Ishikawa (cell line): ENCODE measurements around the gene HHIP.

Source experiments
- CEBPB ChIP-seq: IDR thresholded peaks from 2 replicates; pipeline ENCODE4 v1.6.1; 2012
- CREB1 ChIP-seq: IDR thresholded peaks from 2 replicates; pipeline ENCODE4 v1.6.1; 2012; ENCODE audit warnings: low read depth
- EGR1 ChIP-seq: IDR thresholded peaks from 2 replicates; pipeline ENCODE4 v1.6.1; 2012
- EP300 ChIP-seq: IDR thresholded peaks from 2 replicates; pipeline ENCODE4 v1.6.1; 2012; ENCODE audit warnings: borderline replicate concordance
- FOXM1 ChIP-seq: IDR thresholded peaks from 2 replicates; pipeline ENCODE4 v1.6.1; 2012; ENCODE audit warnings: low read depth, borderline replicate concordance
- NFIC ChIP-seq: IDR thresholded peaks from 2 replicates; pipeline ENCODE4 v1.6.1; 2012
- RAD21 ChIP-seq: IDR thresholded peaks from 2 replicates; pipeline ENCODE4 v1.6.1; 2012; ENCODE audit warnings: low read depth
- TAF1 ChIP-seq: IDR thresholded peaks from 2 replicates; pipeline ENCODE4 v1.6.1; 2012; ENCODE audit warnings: low read depth, mild to moderate bottlenecking
- TCF12 ChIP-seq: IDR thresholded peaks from 2 replicates; pipeline ENCODE4 v1.6.1; 2012; ENCODE audit warnings: low read depth
- TEAD4 ChIP-seq: IDR thresholded peaks from 2 replicates; pipeline ENCODE4 v1.6.1; 2012
- YY1 ChIP-seq: IDR thresholded peaks from 2 replicates; pipeline ENCODE4 v1.6.1; 2012; ENCODE audit warnings: low read depth
- ZBTB7A ChIP-seq: IDR thresholded peaks from 2 replicates; pipeline ENCODE4 v1.6.1; 2012; ENCODE audit warnings: low read depth
- TF ChIP-seq, protein P1 (sequence below): IDR thresholded peaks from 2 replicates; pipeline ENCODE4 v1.6.1; 2012
- TF ChIP-seq, protein P2 (sequence below): IDR thresholded peaks from 2 replicates; pipeline ENCODE4 v1.6.1; 2012; ENCODE audit warnings: low read depth, mild to moderate bottlenecking
- TF ChIP-seq, protein P3 (sequence below): IDR thresholded peaks from 2 replicates; pipeline ENCODE4 v1.6.1; 2012

HHIP gene

DNA sequence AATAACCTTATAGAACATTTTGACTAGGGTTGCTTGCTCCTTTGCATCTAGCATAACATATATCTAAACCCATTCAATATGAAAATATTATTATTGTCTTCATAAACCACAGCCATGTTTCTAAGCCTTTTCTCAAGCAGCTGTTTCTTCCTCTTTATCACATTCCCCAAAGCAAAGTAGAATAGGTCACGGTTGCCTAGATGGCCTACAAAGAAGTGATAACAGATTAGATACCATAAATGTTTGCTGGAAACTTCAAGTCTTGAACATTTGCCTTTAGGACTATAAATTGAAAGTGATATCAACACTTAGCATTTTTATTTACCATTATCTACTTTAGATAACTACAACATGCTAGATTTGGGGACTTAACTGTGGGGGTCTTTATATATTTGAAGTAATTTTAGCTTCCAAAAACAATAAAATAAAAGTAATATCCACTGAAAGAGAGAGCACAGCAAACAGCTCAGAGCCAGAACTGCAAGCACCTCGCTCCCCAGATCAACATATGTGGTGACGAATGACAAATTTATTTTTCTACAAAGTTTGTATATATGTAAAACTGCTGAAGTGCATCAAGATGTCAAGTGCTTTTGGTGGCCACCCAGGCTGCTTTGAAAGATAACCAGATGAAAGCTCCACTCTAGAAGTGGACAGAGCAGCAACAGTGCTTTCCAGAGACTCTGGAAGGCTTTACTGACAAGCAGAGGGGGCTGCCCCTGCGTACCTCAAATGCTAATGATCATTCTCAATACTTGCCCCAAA is 8.0 kb downstream of the HHIP start:
- TF ChIP-seq, protein P1, sequence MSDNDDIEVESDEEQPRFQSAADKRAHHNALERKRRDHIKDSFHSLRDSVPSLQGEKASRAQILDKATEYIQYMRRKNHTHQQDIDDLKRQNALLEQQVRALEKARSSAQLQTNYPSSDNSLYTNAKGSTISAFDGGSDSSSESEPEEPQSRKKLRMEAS, result no peak
- TF ChIP-seq TCF12 (no peak), RAD21 (no peak), TAF1 (no peak), YY1 (no peak)
- TF ChIP-seq, protein P2, sequence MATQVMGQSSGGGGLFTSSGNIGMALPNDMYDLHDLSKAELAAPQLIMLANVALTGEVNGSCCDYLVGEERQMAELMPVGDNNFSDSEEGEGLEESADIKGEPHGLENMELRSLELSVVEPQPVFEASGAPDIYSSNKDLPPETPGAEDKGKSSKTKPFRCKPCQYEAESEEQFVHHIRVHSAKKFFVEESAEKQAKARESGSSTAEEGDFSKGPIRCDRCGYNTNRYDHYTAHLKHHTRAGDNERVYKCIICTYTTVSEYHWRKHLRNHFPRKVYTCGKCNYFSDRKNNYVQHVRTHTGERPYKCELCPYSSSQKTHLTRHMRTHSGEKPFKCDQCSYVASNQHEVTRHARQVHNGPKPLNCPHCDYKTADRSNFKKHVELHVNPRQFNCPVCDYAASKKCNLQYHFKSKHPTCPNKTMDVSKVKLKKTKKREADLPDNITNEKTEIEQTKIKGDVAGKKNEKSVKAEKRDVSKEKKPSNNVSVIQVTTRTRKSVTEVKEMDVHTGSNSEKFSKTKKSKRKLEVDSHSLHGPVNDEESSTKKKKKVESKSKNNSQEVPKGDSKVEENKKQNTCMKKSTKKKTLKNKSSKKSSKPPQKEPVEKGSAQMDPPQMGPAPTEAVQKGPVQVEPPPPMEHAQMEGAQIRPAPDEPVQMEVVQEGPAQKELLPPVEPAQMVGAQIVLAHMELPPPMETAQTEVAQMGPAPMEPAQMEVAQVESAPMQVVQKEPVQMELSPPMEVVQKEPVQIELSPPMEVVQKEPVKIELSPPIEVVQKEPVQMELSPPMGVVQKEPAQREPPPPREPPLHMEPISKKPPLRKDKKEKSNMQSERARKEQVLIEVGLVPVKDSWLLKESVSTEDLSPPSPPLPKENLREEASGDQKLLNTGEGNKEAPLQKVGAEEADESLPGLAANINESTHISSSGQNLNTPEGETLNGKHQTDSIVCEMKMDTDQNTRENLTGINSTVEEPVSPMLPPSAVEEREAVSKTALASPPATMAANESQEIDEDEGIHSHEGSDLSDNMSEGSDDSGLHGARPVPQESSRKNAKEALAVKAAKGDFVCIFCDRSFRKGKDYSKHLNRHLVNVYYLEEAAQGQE, result no peak
- TF ChIP-seq, protein P3, sequence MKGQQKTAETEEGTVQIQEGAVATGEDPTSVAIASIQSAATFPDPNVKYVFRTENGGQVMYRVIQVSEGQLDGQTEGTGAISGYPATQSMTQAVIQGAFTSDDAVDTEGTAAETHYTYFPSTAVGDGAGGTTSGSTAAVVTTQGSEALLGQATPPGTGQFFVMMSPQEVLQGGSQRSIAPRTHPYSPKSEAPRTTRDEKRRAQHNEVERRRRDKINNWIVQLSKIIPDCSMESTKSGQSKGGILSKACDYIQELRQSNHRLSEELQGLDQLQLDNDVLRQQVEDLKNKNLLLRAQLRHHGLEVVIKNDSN, result no peak

DNA sequence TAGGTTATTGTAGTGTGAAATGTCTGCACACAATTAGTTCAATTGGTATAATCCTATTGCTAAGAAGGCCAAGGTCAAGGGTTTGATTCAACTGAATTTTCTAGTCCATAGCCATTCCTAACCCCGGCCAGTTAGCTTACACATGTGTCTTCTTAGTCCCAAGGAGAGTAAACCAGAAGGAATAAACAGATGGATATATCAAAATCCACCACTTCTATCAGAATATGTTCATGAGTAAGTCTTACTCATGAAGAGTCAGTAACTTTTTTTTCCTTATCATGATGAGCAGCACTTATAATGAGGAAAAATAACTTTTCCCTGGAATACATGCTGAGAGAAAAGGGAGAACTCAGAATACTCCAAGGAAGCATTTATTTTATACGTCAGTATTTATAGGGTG is 9.5 kb downstream of the HHIP start:
- TF ChIP-seq EP300, result no peak
- no peak for TF ChIP-seq NFIC
- no peak for TF ChIP-seq TCF12
- TF ChIP-seq CREB1, result no peak

DNA sequence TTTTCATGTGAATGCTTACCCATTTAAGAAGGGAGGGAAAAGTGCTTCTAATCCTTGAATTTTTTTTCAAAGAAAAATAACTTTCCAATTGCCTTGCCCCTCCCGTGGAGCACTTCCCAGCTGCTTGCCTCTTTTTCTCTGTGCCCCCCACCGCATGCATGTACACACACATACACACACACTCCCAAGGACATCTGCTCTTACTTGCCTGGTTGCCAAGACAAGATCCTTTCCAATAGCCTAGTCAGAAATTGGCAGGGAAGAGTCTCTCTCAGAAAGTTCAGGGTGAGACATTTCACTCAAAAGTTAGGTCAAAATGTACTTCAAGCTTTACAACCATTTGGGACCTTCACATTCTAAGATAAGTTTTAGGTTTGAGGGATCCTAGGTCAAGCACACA is 10.9 kb downstream of the HHIP start:
- TF ChIP-seq, protein P1, result no peak
- no peak for TF ChIP-seq CEBPB
- no peak for TF ChIP-seq CREB1
- no peak for TF ChIP-seq TCF12
- TF ChIP-seq, protein P2, result no peak
- TF ChIP-seq ZBTB7A, result no peak
- no peak for TF ChIP-seq EGR1
- TF ChIP-seq TEAD4, result no peak
- TF ChIP-seq TAF1, result no peak
- no peak for TF ChIP-seq RAD21
- TF ChIP-seq, protein P3, result no peak
- TF ChIP-seq FOXM1, result no peak
- TF ChIP-seq YY1, result no peak
- TF ChIP-seq EP300, result no peak
- TF ChIP-seq NFIC, result no peak

DNA sequence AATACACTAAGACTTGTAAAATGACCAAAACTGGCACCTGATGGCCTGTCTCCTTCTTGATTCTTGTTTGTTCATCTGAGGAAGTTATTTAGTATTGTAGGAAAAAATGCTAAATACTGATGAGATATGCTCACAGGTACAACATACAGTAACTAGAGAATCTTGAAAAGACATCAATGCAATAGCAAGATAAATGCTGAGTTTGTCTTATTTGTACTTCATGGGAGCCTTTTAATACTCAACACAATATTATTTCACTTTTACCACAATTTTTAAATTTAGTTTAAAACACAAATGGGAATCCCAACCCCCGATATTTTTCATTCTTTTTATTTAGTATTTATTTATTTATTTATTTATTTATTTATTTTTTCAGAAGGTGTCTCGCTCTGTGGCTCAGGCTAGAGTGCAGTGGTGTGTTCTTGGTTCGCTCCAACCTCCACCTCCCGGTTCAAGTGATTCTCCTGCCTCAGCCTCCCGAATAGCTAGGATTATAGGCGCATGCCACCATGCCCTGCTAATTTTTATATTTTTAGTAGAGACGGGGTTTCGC is 12.1 kb downstream of the HHIP start:
- TF ChIP-seq TCF12, result no peak
- no peak for TF ChIP-seq ZBTB7A
- TF ChIP-seq RAD21, result no peak
- TF ChIP-seq, protein P1, result no peak
- TF ChIP-seq TEAD4, result no peak
- TF ChIP-seq, protein P3, result no peak
- no peak for TF ChIP-seq CEBPB
- no peak for TF ChIP-seq NFIC
- no peak for TF ChIP-seq YY1
- TF ChIP-seq EP300, result no peak
- no peak for TF ChIP-seq CREB1
- no peak for TF ChIP-seq EGR1
- no peak for TF ChIP-seq TAF1
- no peak for TF ChIP-seq FOXM1

DNA sequence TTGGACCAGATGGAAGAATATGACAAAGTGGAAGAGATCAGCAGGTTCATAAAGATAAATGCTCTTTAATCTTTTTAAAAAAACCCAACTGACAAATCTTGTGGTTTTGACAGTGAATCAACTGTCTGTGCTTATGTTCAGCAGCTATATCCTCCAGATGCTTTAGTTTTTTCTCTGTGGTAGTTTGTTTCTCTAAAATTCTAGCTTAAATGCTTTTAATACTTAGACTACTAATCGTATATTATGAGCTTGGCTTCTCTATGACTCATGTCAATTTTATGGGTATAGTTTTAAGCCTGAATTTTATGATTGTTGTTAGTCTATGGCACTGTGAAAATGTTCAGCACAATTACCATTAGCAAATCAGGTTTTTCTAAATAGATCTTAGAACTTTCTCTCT is 12.9 kb downstream of the HHIP start:
- TF ChIP-seq ZBTB7A (no peak), TAF1 (no peak), YY1 (no peak), NFIC (no peak), TCF12 (no peak), EGR1 (no peak), RAD21 (no peak), EP300 (no peak), CREB1 (no peak), FOXM1 (no peak), CEBPB (no peak), TEAD4 (no peak)
- TF ChIP-seq, protein P3, result no peak
- TF ChIP-seq, protein P2, result no peak
- TF ChIP-seq, protein P1, result no peak
